ENCODE measurements around the gene AKR1E2. TPM values are rescaled to one million over a fixed set of nuclear protein-coding genes. Genes with fewer than 3 reads are reported as not detected.

The AKR1E2 gene
- polyA plus RNA-seq (ENCODE audit: insufficient read length in 10 of 10): 1 to 10 TPM; 2.0 to 7.8 (median 4.1) TPM
- long read RNA-seq, donor 1: 0 reads
- long read RNA-seq, donor 2, partial matches to known transcripts: 0 of 1 reads
- long read RNA-seq, donor 2, other reads (novel, unspliced or antisense): 0 of 1 reads
- long read RNA-seq, donor 3: 0 reads
- long read RNA-seq, donor 4: 0 reads
- long read RNA-seq, donor 5: 0 reads
- long read RNA-seq, donor 6: 0 reads
- long read RNA-seq, donor 7: 0 reads
- long read RNA-seq, donor 8: 0 reads
- long read RNA-seq, donor 9: 0 reads

GRCh38 chr10:4825868-4826791, at the start of gene AKR1E2:
Gene AKR1E2 (plus strand): TSS chr10:4826207. CDS start chr10:4826325, 118 bp downstream.
- DNase-seq: peak; percentile 82 to 94 (median 84)

GRCh38 chr10:4776234-4776638, 49.8 kb upstream of the AKR1E2 start:
- no peak for DNase-seq

GRCh38 chr10:4778761-4779160, 47.2 kb upstream of the AKR1E2 start:
- DNase-seq: no peak

GRCh38 chr10:4780091-4780490, 45.9 kb upstream of the AKR1E2 start:
- DNase-seq: no peak

GRCh38 chr10:4780782-4781181, 45.2 kb upstream of the AKR1E2 start:
- peak in 1 of 3 donors; percentile 45 for DNase-seq

GRCh38 chr10:4781955-4782354, 44.1 kb upstream of the AKR1E2 start:
- DNase-seq: no peak

- DNase-seq: no peak
These were observed 41.2 kb upstream of the AKR1E2 start for GRCh38 chr10:4784667-4785333.

GRCh38 chr10:4786043-4786839, 39.8 kb upstream of the AKR1E2 start:
- DNase-seq: no peak

- DNase-seq: no peak
These were observed 36.0 kb upstream of the AKR1E2 start for GRCh38 chr10:4790045-4790444.

GRCh38 chr10:4790922-4791321, 35.1 kb upstream of the AKR1E2 start:
- DNase-seq: no peak

GRCh38 chr10:4792381-4792780, 33.6 kb upstream of the AKR1E2 start:
- DNase-seq: no peak

GRCh38 chr10:4801405-4801804, 24.6 kb upstream of the AKR1E2 start:
- DNase-seq: no peak

- no peak for DNase-seq
These were observed 23.1 kb upstream of the AKR1E2 start for GRCh38 chr10:4802711-4803487.

- no peak for DNase-seq
These were observed 22.2 kb upstream of the AKR1E2 start for GRCh38 chr10:4803822-4804221.

- DNase-seq: peak in 1 of 3 donors; percentile 33
These were observed 21.5 kb upstream of the AKR1E2 start for GRCh38 chr10:4804465-4804864.

- no peak for DNase-seq
These were observed 19.5 kb upstream of the AKR1E2 start for GRCh38 chr10:4806534-4806933.

- DNase-seq: peak in 1 of 3 donors; percentile 70
These were observed 18.1 kb upstream of the AKR1E2 start for GRCh38 chr10:4807761-4808507.

GRCh38 chr10:4809156-4809555, 16.9 kb upstream of the AKR1E2 start:
- no peak for DNase-seq

- peak in 2 of 3 donors; percentile 30 to 59 for DNase-seq
These were observed 15.9 kb upstream of the AKR1E2 start for GRCh38 chr10:4810092-4810491.

GRCh38 chr10:4812046-4812445, 14.0 kb upstream of the AKR1E2 start:
- no peak for DNase-seq
